NCI-H2107 treated with DMSO at 0.1 percent for 48 hours (cell line): ENCODE data around the gene LTBP3.
A peak's percentile ranks its signal among the peaks of the same experiment; 100 is the strongest.

ENCODE experiments used
- DNase-seq: peaks from one replicate; lab custom pipeline; 2025; ENCODE audit not compliant: unreplicated experiment; lab: John Stamatoyannopoulos, UW

Gene LTBP3

DNA sequence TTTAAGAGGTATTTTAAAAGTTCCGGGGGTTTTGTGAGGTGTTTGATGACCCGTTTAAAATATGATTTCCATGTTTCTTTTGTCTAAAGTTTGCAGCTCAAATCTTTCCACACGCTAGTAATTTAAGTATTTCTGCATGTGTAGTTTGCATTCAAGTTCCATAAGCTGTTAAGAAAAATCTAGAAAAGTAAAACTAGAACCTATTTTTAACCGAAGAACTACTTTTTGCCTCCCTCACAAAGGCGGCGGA, 59.5 kb downstream of the LTBP3 start:
- DNase-seq: no peak

DNA sequence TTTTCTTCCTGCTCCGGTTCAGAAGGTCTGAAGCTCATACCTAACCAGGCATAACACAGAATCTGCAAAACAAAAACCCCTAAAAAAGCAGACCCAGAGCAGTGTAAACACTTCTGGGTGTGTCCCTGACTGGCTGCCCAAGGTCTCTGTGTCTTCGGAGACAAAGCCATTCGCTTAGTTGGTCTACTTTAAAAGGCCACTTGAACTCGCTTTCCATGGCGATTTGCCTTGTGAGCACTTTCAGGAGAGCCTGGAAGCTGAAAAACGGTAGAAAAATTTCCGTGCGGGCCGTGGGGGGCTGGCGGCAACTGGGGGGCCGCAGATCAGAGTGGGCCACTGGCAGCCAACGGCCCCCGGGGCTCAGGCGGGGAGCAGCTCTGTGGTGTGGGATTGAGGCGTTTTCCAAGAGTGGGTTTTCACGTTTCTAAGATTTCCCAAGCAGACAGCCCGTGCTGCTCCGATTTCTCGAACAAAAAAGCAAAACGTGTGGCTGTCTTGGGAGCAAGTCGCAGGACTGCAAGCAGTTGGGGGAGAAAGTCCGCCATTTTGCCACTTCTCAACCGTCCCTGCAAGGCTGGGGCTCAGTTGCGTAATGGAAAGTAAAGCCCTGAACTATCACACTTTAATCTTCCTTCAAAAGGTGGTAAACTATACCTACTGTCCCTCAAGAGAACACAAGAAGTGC, 60.0 kb downstream of the LTBP3 start:
- DNase-seq: peak; percentile 60

DNA sequence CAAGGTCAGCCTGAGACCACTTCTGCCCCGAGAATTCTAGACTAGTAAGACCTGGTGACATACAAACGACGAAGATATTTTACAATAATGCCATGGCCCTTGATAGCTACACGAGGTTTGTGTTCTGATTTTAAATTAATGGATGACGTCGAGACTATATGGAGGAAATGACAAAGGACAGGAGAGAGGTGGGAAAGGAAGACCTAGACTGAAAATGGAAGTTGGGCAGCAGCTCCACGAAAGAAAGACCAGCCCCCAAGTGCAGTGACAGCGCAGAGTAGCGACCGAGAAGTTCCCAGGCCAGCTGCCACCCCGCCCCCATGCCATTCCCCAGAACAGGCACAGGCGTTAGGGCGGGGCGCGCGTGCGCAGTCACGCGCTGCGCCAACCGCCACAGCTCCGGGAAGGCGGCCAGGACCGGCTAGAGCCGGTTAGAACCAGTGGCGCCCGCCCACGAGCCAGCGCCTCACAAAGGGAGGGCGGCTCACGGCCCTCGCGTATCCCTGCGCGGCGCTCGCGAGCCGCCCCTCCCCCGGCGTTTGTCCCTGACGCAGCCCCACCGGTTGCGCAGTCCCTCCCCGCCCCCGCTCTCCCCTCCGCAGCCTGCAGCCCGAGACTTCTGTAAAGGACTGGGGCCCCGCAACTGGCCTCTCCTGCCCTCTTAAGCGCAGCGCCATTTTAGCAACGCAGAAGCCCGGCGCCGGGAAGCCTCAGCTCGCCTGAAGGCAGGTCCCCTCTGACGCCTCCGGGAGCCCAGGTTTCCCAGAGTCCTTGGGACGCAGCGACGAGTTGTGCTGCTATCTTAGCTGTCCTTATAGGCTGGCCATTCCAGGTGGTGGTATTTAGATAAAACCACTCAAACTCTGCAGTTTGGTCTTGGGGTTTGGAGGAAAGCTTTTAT, 60.8 kb downstream of the LTBP3 start:
- peak; percentile 97 for DNase-seq

DNA sequence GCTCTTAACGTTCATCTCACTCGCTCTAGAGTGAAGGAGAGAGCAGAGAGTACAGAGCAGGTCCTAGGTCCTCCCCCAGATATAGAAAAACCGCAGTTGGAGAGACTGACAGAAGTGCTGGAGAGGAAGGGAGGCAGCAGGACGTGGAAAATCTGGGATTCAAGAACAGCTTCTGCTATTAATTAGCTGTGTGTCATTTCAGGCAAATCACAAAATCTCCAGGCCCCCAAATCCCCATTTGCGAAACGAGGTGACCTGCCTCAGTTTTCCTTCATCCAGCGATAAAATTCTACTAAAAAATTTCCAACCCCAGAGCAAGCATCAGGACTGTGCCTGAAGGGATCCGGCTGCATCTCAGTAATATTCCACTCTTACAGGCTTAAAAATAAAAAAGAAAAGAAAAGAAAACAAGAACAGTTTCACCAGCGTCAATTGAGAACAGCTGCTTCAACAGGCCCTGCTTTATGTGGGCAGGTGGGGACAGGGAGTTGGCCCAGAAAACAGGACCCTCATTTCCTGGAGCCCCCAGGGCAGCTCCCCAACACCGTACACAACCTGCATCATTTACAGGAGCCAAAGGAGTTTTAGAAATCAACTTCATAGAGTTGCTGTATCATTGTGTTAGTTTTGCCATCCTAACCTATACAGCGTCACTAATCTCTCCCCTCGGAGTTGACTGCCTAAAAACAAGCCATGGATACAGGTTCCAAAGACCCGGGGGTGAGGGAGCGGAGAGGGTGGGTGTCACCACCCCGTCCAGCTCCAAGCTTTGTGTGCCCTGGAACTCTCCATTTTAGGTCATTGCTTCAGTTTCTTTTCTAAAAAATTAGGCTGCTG, 61.6 kb downstream of the LTBP3 start:
- peak; percentile 77 for DNase-seq

DNA sequence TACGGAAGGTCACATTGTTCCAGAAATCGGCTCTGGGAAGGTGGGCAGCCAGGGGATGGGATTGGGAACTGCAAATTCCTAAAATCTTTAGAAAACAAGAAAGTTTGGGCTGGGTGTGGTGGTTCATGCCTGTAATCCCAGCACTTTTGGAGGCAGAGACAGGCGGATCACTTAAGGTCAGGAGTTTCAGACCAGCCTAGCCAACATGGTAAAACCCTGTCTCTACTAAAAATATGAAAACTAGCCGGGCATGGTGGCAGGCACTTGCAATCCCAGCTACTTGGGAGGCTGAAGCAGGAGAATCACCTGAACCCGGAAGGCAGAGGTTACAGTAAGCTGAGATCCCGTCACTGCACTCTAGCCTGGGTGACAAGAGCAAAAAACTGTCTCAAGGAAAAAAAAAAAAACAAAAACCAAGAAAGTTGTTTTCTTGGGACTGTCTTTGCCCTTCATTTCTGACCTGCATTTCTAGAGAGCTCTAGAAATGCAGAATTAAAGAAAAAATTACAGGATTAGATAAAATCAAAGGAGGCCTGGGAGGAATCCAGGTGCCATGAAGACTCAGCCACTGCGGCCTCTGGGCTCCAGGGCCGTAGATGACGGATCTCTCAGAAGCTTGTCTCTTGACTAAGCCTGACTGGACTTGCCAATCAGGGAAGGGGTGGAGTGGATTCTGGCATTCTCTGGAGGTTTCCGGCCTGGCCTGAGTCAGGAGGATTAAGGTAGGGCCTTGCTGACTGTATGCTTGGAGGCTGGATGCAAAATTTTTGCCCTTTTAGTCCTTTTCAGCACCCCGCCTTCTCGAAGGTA, 64.6 kb downstream of the LTBP3 start:
- no peak for DNase-seq

DNA sequence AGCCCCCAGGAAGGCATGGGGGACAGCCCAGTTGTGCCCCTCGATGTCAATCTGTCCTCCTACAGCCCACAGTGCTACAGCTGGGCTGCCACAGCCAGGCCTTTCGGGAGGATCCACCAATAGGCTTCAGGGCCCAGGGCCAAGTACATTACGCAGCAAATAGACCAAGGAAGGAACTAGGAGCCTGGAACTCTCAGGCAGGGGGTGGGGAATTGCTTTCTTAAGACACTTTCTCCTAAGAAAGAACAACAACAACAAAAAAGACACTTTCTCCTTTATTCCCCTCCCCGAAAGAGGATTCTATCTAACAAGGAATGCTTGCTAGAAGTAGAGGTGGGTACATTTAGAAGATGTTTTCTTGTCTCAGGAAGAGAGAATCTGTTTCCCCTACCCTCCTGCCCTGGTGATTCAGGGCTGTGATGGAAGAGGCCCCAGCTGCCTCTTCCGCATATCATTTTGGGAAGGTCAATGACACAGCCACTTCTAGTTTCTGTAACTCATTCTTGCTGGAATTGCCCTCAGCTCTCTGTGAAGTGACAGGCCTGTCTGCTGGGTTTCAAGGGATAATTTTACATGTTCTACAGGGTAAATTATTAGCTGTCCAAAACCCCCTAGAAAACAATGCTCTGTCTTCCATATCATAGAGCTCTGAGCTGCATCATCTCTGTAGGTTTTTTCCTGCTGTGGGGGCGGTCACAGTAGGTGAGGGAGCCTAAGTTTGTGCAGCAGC, 65.4 kb downstream of the LTBP3 start:
- peak; percentile 72 for DNase-seq

DNA sequence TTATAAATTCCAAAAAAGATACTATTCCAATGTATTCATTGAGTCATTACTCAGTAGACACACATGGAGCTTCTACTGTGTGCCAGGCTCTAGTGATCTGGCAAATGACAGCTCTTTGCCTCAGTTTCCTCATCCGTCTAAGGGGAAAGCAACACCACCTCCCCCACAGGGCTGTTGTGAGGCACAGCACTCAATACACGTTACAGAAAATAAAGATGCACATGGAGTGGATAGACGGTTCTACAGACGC, 65.8 kb downstream of the LTBP3 start:
- DNase-seq: no peak

DNA sequence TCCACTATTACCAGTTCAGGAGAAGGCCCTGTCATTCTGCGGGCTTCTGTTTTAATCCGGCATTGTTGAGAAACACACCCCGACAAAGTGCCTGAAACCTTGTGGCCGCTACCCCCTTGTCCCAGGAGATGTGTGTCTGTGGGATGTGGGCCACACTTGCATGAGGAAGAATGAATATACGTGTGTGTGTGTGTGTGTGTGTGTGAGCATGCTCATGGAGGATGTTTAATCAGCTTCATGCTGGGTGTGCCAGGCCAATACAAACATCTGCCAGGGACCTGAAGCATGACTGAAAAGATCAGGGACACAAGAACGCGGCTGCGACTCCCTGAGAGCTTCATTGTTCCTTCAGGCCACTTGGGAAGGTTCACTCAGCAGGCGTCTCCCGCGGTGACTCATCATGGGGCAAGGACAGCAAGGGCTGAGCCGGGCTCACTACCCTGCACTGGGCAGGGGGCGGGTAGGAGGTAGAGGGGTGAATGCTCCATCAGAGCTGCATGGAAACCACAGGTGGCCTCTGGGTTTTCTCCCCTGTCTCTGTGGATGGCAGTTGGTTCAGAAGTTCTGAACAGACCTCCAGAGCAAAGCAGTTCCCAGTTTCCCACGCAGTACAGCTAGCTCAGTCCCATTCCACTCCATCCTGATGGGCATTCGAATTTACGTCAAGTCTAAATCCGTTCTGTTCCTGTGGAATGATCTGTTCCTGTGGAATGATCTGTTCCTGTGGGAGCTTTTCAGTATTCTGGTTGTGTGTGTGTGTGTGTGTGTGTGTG, 66.4 kb downstream of the LTBP3 start:
- peak; percentile 97 for DNase-seq

DNA sequence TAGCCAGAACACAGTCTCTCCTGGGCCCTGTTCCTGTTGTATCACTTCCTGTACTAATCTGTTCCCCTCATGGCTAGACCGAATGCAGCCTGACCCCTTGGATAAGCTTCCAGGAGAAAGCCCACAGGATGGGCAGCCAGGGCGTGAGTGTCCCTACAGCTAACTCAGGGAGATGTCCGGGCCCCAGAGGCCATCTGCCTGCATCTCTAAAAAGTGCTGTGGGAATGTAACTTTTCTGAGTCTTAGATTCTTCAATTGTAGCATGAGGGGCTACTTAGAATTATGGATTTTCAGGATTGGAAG, 67.0 kb downstream of the LTBP3 start:
- no peak for DNase-seq

DNA sequence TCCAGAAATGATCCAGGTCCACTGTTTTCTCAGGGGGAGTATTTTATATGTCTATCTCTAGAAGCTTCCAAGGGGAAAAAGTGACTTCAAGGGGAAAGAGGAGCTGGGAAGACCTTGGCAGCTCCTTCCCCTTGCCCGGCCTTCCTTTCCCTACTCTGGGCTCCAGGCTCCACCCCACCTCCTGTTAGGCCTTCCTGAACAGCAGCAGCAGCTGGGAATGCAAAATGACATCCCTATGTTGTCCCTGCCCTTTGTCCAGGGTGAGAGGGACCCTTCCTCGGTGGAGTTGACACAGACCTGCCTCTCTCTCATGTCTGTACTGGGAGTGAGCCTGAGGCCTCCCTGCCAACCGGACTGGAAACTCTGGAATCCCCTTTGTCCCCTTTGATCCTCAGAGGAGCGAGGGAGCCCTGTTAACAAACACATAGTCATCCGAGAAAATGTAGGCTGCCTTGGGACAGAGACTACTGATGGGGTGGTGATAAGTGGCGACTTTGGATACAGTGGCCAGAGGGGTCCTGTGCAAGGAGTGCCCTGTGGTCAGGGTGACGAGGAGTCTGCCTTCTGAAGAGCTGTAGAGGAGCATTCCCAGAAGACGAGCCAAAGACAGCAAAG, 68.3 kb downstream of the LTBP3 start:
- DNase-seq: no peak

DNA sequence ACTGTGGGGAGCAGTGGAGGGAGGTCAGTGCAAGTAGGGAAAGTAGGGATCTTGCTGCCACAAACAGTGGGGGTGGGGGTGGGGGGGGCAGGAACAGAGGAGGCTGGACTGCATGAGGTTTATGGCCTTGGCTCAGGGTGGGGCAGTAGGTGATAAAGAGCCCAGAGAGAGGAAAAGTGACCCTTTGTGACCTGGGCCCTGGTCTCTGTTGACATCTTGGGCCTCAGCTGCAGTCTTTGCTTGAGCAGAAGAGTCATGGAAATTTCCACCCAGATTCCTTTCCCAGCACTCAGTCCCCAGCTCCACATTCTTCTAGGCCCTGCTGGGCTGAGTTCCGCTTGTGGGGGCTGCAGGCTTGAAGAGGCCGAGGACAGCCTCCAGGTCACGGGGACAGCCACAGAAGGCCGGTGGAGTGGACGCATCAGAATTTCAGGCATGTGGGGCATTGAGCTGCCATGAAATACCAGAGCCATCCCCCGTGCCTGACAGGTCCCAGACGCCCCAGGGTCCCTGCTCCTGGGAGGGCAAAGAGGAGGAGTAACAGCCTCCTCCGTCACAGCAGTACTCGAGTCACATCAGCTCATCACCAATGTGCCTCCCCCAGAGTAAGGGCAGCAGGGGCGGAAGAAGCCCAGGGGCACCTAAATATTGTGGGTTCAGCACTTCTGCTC, 69.0 kb downstream of the LTBP3 start:
- DNase-seq: no peak
